ENCODE data around the gene KCNC2. TPM values are rescaled to one million over a fixed set of nuclear protein-coding genes. Genes with fewer than 3 reads are reported as not detected.

Gene KCNC2
- total and polyA plus RNA-seq, 2 donors (not counting 3 experiments of a cell fraction or from before 2014, with no cell fraction given): not detected

DNA sequence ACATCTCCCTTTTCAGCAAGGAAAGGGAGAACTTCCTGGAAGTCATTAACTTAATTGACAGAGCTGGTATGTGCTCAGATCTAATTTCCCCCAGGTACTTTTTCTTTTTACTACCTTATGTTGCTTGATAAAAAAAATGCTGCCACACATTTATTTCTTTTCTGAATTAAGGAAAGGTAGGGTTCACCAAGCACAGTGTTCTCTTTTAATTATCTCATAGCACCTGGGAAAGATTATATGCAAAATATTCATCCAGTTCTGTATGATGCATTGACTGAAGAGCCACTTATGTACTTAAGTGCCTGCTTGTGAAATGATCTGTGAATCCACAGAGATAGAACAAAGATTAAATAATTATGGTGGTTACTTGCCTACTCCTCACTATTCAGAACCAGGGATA, 25.1 kb downstream of the KCNC2 start:
- Histone ChIP-seq H3K36me3 (ENCODE audit: control insufficient read depth in 2 of 2, extremely low read depth in 1 of 2, insufficient read depth in 2 of 2, low read length in 2 of 2) (no peaks in the 10 kb centered on the region), H3K27ac (ENCODE audit: insufficient read depth, low read depth, low read length) (no peak overlapping the region), H3K4me1 (ENCODE audit: control insufficient read depth, extremely low read depth, insufficient read depth, low read length) (no peaks in the 10 kb centered on the region), H3K9me1 (replicated peaks; ENCODE audit: control insufficient read depth, extremely low read depth, insufficient read depth, low read length) (no peaks in the 10 kb centered on the region), H3K9me3 (replicated peaks; ENCODE audit: control insufficient read depth, insufficient read depth, low read length) (no peaks in the 10 kb centered on the region), H2AFZ (ENCODE audit: low read depth, low read length) (no peak overlapping the region), H3K4me2 (ENCODE audit: insufficient read depth, low read length) (no peak overlapping the region), H3K79me2 (ENCODE audit: control insufficient read depth, insufficient read depth, low read length) (no peaks in the 10 kb centered on the region), H3K9ac (replicated peaks; ENCODE audit: extremely low read depth, insufficient read depth, low read length) (no peak overlapping the region), H4K20me1 (replicated peaks; ENCODE audit: control insufficient read depth, extremely low read depth, insufficient read depth, low read length) (no peaks in the 10 kb centered on the region), H3K4me3 (replicated peaks in 1 of 3; ENCODE audit: insufficient read depth in 1 of 3, low read depth in 1 of 3, low read length in 3 of 3) (no peak overlapping the region), H3K27me3 (ENCODE audit: control insufficient read depth in 2 of 2, insufficient read depth in 2 of 2, low read length in 2 of 2) (no peaks in the 10 kb centered on the region)
- BruUV-seq (replicated peaks): no TSS peak
- DNase-seq (ENCODE audit: low read depth, low spot score) (no peak), FAIRE-seq (no peak)
- TF ChIP-seq POLR2AphosphoS5 (IDR thresholded peaks at IDR 0.05; ENCODE audit: insufficient read depth, low read depth, low read length): no peak
- TF ChIP-seq, protein P1, sequence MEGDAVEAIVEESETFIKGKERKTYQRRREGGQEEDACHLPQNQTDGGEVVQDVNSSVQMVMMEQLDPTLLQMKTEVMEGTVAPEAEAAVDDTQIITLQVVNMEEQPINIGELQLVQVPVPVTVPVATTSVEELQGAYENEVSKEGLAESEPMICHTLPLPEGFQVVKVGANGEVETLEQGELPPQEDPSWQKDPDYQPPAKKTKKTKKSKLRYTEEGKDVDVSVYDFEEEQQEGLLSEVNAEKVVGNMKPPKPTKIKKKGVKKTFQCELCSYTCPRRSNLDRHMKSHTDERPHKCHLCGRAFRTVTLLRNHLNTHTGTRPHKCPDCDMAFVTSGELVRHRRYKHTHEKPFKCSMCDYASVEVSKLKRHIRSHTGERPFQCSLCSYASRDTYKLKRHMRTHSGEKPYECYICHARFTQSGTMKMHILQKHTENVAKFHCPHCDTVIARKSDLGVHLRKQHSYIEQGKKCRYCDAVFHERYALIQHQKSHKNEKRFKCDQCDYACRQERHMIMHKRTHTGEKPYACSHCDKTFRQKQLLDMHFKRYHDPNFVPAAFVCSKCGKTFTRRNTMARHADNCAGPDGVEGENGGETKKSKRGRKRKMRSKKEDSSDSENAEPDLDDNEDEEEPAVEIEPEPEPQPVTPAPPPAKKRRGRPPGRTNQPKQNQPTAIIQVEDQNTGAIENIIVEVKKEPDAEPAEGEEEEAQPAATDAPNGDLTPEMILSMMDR (IDR thresholded peaks at IDR 0.05; ENCODE audit: extremely low read depth in 1 of 2, insufficient read depth in 1 of 2, low read depth in 1 of 2, low read length in 2 of 2): no peak
- no peak for TF ChIP-seq JUN (IDR thresholded peaks at IDR 0.05; ENCODE audit: borderline replicate concordance, insufficient read depth, insufficient read length, low read depth)
- no peak for TF ChIP-seq POLR2A (IDR thresholded peaks at IDR 0.05; ENCODE audit: low read depth, low read length)
- TF ChIP-seq MYC (IDR thresholded peaks at IDR 0.05; ENCODE audit: low read depth, low read length): no peak
- TF ChIP-seq EZH2 (IDR thresholded peaks at IDR 0.05; ENCODE audit: borderline replicate concordance, low read depth, low read length, severe bottlenecking): no peak
- TF ChIP-seq, protein P2, sequence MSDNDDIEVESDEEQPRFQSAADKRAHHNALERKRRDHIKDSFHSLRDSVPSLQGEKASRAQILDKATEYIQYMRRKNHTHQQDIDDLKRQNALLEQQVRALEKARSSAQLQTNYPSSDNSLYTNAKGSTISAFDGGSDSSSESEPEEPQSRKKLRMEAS (IDR thresholded peaks at IDR 0.05; ENCODE audit: insufficient read depth, insufficient read length): no peak
- no peak for TF ChIP-seq GATA2 (IDR thresholded peaks at IDR 0.05; ENCODE audit: insufficient read depth, insufficient read length, low read depth, low read length)
- TF ChIP-seq FOS (IDR thresholded peaks at IDR 0.05; ENCODE audit: borderline replicate concordance, insufficient read depth, low read length): no peak
- ChIA-PET CTCF (no interaction called here), POLR2A (no interaction called here)
- dilution Hi-C loops (cut with MboI; ENCODE audit: extremely low pct_ligation_motif_present, low sequenced_read_pairs): no loop called here
- intact Hi-C loops (cut with micrococcal nuclease): no loop called here

Measured in endothelial cell of umbilical vein (primary cell).